ENCODE data around the gene RPS21.
"Not testable (repeated sequence)": the region's sequence is repeated elsewhere in the genome, so short reads cannot be mapped to it uniquely, and the experiment has no call there.

Gene RPS21

DNA sequence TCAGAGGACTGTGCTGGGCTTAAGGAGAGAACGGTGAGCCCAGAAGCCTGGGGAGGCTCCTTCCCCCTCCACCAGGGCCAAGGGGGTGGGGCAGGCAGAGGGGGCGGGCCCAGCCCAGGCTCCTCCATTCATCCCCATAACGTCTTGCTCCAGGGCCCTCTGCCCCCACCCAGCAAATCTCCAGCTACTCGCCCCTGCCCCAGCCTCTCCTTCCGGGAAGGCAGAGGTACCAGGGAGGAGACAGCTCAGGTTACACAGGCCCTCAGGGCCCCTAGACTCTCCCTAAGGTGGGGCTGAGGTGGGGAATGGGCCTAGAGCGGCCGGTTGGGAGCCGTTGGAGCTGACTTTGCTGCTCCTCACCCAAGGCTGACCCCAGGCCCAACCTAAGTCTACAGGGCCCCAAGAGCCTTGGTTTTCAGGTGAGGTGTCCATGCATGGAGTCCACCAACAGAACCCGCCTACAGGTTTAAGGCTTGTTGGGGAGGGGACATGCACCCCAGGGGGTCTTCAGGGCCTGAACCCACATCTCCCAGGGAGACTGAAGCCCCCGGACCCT, 21.0 kb upstream of the RPS21 start:
- DNase-seq, result no peak

DNA sequence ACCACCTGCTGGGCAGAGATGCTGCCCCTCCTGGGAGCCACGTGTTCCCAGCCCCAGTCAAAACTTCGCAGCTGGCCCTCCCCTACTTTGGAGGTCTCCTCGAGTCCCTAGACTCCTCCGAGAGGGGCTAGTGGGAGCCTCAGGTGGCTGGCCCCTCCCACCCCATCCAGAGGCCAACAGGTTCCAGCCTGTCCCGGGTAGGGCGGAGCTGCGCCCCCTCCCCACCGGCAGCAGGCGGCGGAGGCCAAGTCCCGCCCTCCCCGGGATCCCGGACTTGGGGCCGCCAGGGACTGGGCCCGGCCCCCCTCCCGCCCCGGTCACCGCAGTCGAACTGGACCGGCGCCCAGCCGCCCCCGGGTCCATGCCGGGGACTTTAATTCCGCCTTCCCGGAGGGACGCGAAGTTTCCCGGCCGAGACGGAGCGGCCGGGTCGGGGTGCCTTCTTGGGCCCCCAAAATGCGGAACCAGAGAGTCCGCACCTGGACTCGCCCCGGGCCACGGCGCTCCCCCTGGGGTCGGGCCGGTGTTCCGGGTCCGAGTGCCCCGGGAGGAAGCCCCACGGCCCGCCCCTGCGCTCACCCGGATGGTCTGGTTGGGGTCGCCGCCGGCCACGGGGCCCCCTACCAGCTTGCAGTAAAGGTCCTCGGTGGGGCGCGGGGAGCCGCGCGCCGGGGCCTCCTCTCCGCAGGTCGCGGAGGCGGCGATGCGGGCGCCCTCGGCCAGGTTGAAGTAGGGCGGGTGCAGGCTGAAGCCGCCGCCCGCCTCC, 20.4 kb upstream of the RPS21 start:
- DNase-seq, result no peak

DNA sequence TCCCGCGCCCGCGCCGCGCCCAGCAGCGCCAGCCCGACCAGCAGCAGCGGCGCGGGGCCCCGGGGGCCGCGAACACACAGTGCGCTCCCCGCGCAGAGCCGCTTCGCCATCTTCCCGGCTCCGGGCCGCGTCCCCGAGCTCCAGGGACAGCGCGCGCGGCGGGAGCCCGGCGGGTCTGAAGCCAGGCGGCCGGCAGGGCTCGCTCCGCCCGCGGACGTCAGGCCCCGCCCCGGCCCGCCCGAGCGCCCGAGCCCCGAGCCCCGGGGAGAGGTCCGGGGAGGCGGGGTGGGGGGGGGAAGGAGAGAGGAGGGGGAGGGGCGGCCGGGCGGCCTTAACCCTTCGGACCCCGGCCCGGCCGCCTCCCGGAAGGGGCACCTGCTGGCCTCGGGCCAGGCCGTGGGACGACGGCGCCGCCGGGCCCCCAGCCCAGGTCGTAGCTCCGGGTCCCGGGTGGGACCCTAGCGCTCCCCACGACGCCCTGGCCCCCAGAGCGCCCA, 19.7 kb upstream of the RPS21 start, which contains the start of gene LAMA5:
LAMA5 (minus strand) TSS at position 177 of the 497 bp plus-strand sequence; CDS start at position 110, 67 bp downstream.
- no peak for DNase-seq

GRCh38 chr20:62367633-62368391, 19.1 kb upstream of the RPS21 start:
- no peak for DNase-seq

- DNase-seq, result no peak
These were observed 18.4 kb upstream of the RPS21 start for GRCh38 chr20:62368392-62368975.

DNA sequence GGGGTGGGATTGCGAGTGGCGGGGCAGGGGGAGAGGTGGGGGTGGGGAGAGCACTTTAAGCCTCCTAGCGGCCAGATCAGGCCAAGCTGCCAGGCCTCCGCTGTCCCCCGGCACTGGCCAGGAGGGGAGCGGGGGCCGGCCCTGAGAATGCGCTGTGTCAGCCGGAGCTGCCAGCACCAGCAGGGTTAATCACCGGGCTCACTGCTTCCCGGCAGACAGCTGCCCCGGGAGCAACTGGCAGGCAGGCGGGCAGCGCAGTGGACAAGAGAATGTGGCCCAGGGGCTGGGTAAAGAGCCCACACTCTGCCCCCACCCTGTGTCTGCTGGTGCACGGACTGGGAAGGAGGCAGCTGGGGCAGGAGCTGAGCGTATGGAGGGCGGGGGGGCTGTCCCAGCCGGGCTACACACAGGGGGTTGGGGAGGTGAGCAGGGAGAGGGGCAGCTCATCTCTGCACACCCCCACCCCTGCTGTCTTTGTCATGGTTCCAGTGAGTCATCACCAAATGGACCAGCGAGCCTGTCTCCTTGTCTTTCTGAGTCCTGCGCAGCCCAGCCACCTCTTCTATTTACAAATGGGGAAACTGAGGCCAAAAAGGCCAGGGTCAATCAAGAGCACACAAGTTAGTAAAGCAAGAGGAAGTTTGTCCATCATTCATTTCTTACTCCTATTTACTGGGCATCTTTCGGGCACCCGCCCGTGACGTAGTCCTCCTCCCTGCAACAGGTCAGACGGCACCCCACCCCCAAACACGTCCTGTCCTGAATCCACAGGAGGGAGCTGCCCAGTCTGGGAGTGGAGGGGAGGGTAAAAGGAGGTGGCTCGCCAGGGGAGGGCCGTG, 17.7 kb upstream of the RPS21 start:
- no peak for DNase-seq

DNA sequence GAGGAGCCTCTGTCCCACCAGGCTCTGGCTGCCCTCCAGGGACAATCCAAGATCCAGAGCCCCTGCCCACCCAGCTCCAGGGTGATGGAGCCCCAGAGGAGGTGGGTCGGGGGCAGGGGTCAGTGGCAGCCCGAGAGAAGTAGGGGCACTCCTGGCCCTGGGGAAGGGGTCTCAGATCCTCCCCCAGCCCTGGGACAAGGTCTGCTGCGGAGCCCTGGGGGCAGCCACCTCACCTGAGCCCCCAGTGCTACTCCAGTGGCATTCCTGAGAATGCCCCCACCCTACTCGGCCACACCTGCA, 17.1 kb upstream of the RPS21 start:
- no peak for DNase-seq

DNA sequence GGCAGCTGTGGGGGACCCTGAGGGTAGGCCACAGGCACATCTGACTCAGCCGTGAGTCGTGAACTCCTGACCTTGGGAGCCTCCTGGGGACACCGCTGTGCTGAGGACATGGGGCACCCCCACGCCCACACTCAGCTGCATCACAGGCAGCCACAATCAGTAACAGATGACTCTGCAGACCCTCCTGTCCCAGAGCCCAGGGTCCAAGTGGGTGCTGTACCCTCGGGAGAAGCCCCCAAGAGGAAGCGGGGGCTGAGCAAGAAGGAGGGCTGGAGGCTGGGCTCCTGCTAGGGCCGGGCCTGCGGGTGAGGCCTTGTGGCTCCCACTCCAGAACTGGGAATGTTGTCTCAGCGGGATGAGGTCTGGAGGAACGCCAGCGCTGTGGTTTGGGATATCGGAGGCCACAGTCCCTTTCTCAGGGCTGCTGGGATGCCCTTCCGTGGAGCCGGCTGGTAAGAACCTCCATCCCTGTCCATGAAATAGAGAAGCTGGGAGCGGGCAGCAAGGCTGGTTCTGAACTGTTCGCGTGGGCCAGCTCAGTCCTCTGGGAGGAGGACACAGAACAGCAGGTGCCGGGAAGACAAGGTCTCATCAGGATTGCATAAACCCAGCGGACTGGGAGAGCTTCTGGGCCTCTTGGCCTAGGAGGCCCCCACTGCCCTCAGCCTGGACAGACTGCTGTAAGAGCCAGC, 16.6 kb upstream of the RPS21 start:
- no peak for DNase-seq

GRCh38 chr20:62370807-62371587, 15.9 kb upstream of the RPS21 start:
- DNase-seq, result no peak

GRCh38 chr20:62371588-62372041, 15.3 kb upstream of the RPS21 start:
- DNase-seq, result no peak

DNA sequence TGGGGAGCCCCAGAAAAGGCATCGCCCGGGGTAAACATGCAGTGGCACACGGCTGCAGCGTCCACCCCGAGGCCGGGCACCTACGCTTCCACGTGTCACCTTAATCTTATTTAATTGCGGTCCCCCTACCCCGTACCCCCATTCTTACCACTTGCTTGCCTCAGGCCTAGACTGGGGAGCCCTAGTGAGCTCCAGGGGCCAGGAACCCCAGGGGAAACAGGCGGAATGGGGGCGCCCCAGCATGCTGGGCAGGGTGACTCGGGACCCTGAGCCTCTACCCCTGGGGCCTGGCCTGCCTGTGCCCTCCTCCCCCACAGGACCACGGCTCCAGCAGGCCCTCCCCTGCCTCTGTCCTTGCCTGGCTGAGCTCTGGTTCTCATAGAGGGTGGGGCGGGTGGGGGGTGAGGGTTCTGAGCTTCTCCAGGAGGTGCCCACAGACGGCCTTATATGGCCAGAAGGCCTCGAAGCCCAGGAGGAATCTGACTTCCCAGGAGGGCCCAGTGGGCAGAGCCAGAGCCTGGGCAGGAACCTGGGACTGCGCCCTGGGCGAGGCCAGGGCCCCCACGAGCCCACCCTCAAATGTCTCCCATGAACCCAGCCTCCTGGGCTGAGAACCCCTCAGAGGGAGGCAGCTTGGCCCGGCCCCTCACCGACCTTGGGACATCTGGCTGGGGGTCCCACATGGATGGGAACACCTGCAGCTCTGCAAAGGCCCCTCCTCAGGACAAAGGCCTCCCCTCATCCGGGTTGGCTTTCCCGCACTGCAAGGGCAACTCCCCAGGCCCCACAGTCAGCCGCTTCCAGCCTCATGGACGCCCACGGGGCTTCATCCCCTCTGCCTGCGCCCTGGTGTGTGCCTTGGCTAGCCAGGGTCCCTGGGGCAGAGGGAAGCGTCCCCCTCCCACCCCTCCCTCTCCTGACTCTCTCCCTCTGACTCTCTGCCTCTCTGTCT, 14.6 kb upstream of the RPS21 start:
- DNase-seq, result no peak

DNA sequence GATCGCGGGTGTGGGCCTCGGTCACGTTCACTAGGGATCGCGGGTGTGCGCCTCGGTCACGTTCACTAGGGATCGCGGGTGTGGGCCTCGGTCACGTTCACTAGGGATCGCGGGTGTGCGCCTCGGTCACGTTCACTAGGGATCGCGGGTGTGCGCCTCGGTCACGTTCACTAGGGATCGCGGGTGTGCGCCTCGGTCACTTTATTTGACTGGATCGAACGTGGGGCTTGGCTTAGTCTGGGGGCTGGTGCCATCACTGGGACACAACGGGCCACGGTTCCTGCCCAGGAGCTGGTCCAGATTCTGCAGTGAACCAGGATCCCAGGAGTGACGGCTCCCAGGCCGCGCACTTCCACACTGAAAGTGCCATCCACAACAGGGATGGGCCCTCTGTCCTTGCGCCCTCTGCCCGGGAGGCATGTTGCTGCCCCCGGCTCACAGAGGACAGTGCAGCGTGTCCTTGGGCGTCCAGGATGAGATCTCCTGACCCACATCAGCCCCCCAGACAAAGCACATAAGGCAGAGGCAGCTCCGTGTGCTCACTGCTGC, 13.2 kb upstream of the RPS21 start:
- not testable (repeated sequence) for DNase-seq

- DNase-seq, result no peak
These were observed 12.4 kb upstream of the RPS21 start for GRCh38 chr20:62374331-62375152.

GRCh38 chr20:62376112-62377063, 10.5 kb upstream of the RPS21 start:
- no peak for DNase-seq

DNA sequence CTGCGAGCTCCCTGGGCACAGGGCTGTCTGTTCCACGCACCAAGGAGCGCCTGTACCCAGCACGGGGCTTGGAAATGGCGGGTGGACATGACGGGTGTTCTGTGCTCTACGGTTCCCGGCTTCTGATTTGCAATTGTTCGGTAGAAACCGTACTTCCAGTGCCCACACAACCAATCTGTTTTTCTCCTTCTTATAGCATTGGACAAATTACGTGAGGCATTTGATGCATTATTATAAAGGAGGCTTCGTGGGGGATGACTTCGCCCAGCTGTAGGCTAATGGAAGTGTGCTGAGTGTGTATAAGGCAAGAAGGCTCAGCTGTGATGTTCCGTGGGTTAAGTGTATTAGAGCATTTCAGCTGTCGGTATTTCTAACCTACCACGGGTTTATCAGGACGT, 9.8 kb upstream of the RPS21 start:
- no peak for DNase-seq

- no peak for DNase-seq
These were observed 9.2 kb upstream of the RPS21 start for GRCh38 chr20:62377615-62378178.

- DNase-seq, result no peak
These were observed 8.7 kb upstream of the RPS21 start for GRCh38 chr20:62378215-62378614.
